Measurements from ENCODE around the gene NCLN. TPM values are rescaled to one million over a fixed set of nuclear protein-coding genes. Genes with fewer than 3 reads are reported as not detected.

NCLN gene
- total and polyA plus RNA-seq, 9 of the 15 experiments (the other 6 are each of a cell fraction or from before 2014, with no cell fraction given), result 3.8 to 126 (median 39.6) TPM

- TF ChIP-seq ZFX (CRISPR knock-in tag; IDR thresholded peaks at IDR 0.05) (no peak), ATF7 (IDR thresholded peaks at IDR 0.05) (0 out of 2 replicates have a peak, but pooled peaks have one; percentile 29), TARDBP (IDR thresholded peaks at IDR 0.05) (no peak), ZBTB40 (IDR thresholded peaks at IDR 0.05) (no peak), ZBTB40 (CRISPR knock-in tag; IDR thresholded peaks at IDR 0.05) (no peak), BRF1 (IDR thresholded peaks at IDR 0.05; ENCODE audit: borderline replicate concordance, extremely low read depth, insufficient read length) (no peak), ZBTB33 (CRISPR knock-in tag; IDR thresholded peaks at IDR 0.05) (0 out of 2 replicates have a peak, but pooled peaks have one; percentile 30), HNRNPLL (IDR thresholded peaks at IDR 0.05; ENCODE audit: low read depth, low read length, poor library complexity, severe bottlenecking) (peak; percentile 29), MEIS2 (IDR thresholded peaks at IDR 0.05; ENCODE audit: partially characterized antibody) (no peak), ZNF589 (CRISPR knock-in tag; IDR thresholded peaks at IDR 0.05; ENCODE audit: low read depth) (no peak), EHMT2 (IDR thresholded peaks at IDR 0.05) (no peak), GTF2F1 (IDR thresholded peaks at IDR 0.05; ENCODE audit: low read depth, low read length) (no peak), ZSCAN29 (IDR thresholded peaks at IDR 0.05) (no peak), ZNF232 (CRISPR knock-in tag; IDR thresholded peaks at IDR 0.05) (no peak), SMARCE1 (IDR thresholded peaks at IDR 0.05) (no peak), XRCC5 (IDR thresholded peaks at IDR 0.05; ENCODE audit: low read depth, low read length) (0 out of 2 replicates have a peak, but pooled peaks have one; percentile 31)
Measured at GRCh38 chr19:3163230-3163886, 22.4 kb upstream of the NCLN start (continued).
